ENCODE results near the gene DNAJC12.
"Not testable (repeated sequence)": the region's sequence is repeated elsewhere in the genome, so short reads cannot be mapped to it uniquely, and the experiment has no call there.

DNAJC12 gene

DNA sequence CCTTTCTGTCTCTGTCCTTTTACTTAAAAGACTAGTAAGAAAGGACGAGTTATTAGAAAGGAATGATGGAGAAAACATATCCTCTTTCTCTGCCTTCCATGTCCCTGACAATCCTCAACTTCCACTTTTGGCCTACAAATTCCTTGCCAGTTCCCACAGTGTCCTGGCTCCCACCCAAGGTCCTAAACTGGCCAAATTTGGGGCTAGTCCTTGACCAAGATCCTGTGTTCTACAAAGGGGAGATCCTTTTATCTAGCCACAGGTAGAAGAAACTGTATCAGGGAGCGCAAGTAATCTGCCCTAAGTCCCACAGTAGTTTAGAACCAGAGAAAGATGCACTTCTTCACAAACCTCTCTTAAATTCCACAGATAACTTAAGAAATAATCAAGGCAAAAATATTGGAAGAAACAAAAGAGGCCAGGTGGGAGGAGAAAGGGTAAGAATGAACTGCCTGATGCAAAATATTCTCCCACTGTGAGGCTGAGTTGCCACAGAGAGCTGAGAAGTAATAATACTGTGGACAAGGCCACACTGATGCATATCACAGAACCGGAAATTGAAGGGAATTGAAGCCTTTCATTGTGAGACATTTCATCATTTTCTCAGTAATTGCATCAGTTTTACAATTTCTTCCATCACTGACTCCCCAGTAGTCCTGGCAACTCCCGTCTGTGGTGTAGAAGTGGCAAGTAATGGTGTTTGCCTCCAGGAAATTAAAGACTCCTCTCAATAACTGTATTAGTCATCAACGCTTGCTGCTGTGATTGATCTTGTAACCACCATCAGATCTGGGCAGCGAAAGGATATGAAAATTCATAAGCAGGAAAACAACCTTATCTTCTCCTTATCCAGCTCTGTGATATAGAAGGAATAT is 47.2 kb downstream of the DNAJC12 start:
- no peak for DNase-seq

DNA sequence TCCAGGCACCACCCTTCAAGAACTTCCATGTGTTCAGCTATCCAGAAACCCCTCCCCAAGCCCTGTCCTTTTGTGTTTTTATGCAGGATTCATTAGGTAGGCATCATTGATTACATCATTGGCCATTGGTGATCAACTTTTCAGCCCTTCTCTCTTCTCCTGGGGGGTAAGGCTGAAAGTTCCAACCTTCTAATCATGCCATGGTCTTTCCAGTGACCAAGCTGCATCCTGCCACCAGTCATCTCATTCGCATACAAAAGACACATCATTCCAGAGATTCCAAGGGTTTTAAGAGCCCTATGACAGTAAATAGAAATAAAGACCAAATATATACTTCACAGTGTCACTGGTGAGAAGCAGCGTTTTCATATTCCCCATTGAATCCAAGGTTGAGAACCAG is 48.2 kb downstream of the DNAJC12 start:
- DNase-seq = no peak

DNA sequence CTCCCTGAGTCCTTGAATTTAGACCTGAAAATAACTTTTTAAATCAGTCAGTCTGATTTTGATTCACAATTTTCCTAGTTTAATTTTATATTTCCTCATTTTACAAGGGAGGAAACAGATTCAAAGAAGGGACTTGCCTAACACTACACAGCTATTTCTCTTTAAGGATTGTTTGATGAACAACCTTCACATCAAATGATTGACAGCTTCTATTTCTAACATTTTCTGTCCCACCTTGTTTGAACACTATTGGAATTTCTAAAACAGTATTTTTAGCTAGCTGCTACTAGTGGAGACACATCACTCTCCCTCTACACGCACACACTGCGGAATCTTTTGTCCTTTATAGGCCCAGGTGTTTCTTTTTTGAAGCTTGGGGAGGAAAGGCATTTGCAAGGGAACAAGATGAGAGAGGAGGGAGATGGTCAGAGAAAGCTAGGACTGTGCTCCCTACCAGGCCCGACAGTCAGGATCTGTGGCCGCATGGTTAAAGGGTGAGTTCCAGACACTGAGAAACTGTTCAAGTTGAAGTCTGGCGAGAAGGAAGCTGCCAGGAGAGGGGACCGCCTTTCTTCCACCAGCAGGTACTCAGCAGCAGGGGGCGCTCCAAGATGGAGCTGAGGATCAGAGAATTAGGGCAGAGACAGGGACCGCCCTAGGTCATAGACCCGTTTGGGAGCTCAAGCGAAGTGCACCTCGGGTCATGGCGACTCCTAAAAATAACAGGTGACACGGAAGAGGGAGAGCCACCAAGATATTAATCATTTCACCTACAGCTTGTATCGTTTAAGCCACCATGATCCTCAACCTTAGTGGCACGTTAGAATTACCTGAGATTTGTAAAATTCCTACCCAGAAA is 49.7 kb downstream of the DNAJC12 start:
- no peak for DNase-seq

GRCh38 chr10:67785098-67785497 is 52.9 kb downstream of the DNAJC12 start:
- peak; percentile 1 for DNase-seq

DNA sequence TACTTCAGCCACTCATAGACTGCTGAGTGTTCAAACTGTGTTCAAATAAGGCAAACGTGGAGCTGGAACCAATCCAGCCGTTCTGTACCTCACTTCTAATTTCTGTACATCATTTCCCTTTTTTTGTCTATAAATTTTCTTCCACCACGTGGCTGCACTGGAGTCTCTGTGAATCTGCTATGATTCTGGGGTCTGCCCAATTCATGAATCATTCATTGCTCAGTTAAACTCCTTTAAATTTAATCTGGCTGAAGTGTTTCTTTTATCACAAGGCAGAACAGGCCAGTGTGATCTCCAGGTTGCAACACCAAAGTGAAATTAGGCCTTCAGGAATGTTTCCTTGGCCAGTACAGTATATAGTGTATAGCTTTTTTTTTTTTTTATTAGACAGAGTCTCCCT is 53.5 kb downstream of the DNAJC12 start:
- no peak for DNase-seq

DNA sequence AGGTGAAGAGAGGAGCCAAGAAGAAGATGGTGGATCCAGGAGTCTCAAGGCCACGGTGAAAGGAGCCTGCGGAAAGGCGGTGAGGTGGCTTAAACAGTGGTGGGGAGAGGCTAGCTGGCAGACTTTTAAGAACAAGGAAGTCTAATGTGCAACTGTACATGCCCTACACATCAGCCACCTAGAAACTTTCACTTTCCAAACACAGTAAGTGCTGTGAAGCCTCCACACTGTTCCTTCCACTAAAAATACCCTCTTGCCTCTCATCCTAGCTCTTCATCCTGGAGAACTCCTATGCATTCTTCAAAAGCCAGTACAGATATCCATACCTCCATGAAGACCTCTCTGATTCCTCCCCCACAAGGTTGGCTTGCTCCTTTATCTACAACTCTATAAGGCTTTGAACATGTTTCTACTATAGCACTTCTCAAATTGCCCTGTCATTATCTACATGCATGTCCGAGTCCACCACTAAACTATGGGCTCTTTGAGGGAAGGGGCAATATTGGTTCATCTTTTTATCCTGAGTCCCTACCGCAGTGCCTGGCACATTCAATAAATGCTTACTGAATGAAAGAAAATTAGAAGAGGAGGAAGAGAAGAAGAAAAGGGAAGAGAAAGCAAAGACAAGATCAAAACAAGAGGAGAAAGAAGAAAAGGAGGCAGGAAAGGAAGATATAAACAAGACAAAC is 54.2 kb downstream of the DNAJC12 start:
- no peak for DNase-seq

- DNase-seq = no peak
Observed at GRCh38 chr10:67782530-67782929, 55.5 kb downstream of the DNAJC12 start.

GRCh38 chr10:67780759-67781538 is 57.0 kb downstream of the DNAJC12 start:
- no peak for DNase-seq

DNA sequence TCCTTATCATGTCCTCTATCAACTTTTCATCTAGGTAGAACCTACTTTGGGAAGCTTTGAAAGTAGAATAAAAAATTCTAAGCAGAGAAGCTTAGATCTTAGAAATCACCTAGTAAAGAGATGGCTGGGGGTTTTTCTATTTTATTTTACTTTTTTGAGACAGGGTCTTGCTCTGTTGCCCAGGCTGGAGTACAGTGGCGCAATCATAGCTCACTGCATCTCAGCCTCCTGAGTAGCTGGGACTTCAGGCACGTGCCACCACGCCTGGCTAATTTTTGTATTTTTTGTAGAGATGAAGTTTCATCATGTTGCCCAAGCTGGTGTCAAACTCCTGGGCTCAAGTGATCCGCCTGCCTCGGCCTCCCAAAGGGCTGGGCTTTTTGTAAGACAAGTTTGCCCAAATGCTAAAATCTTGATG is 57.8 kb downstream of the DNAJC12 start:
- DNase-seq = not testable (repeated sequence)

- DNase-seq = peak; percentile 82
Observed at GRCh38 chr10:67779465-67780203, 58.4 kb downstream of the DNAJC12 start.

DNA sequence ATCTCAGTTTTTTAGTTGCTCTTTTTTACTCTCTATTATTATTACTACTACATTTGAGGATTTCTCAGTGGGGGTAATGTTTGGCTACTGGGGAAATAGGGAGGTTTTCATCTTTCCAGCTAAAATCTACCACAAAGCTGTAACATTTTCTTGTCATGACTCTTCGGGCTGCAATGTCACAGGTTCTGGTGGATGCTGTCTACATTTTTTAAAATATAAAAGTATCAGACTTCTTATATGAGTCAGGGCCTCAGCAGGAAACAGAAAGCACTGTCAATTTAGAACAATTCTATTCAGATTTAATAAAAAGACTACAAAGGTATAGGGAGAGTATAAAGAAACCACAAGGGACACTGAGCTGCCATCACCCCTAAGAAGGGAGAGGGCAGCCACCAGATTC is 61.6 kb downstream of the DNAJC12 start:
- no peak for DNase-seq

- DNase-seq = no peak
Observed at GRCh38 chr10:67775279-67775678, 62.7 kb downstream of the DNAJC12 start.

GRCh38 chr10:67772894-67773511 is 65.0 kb downstream of the DNAJC12 start:
- no peak for DNase-seq

- DNase-seq = no peak
Observed at GRCh38 chr10:67772151-67772550, 65.8 kb downstream of the DNAJC12 start.

GRCh38 chr10:67771200-67771599 is 66.8 kb downstream of the DNAJC12 start:
- no peak for DNase-seq

DNA sequence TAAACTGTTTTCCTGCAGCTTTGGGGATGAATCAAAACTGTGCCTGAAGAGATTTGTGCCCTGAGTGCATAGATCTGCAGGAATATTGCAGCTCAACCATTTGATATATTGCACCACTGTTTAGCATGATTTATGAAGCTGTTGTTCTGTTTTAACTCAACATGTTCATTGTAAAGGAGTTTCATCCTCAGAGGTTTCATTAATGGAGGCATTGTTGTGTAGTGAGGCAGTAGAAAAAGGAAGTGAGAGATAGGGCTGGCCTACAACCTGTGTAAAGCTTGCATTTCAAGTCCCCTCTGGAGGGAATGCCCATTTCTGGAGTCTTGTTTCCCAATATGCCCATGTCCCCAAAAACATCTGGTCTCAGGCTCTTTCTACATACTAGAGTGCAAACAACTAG is 67.5 kb downstream of the DNAJC12 start:
- DNase-seq = no peak

- DNase-seq = no peak
Observed at GRCh38 chr10:67767244-67767643, 70.7 kb downstream of the DNAJC12 start.

DNA sequence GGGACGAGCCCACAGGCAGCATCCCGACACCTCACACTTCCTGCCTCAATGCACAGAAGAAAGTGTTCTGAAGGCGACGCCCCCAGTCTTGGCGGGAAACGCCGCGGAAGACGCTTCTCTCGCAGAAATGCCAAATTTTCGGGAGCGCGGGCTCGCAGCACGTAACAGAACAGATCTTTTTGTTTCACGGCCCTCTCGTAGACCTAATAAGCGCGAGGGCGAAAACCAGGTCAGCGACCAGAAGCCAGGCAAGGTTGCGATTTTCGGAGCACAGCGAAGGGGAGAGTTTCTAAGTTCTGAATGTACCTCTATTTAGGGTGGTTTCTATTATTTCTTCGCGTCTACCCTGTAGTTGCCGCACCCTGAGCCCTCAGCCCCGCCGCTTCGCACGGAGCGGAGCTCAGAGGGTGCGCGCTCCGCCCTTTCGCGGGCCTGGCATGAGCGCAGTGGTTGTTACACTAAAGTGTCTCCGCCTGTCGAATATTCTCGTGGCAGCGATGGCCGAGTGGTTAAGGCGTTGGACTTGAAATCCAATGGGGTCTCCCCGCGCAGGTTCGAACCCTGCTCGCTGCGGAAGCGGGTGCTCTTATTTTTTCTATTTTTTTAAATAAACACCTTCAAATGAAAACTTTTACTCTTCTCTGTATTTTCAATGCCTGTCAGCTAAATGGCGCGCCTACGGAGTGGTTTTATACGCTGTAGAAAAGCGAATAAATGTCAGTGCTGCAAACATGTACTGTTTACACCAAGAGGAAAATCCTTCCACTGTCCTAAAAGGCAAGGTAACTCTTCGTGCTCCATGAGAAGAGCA is 73.8 kb downstream of the DNAJC12 start:
- peak; percentile 84 for DNase-seq

DNA sequence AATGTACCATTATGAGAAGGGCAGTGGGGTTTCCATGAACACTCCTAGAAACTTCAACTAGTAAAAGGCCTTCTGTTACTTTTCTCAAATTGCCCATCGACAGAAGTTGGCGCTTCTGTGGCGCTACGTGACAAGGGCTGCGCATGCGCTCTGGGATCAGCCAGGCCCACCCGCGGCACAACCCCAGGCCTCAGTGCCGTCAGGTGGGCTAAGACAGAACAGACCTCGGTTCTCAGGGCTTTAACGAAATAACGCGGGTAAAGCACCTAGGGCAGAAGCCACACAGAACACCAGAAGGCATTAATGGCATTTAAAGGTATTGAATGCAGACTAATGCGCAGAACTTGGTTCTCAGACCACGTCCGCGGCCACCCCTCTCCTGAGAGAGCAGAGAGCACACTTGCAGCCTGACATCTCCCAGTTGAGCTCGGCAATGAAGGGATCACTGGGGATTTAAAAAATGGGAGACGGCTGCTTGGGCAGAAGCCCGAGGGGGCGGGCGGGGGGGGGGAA is 74.4 kb downstream of the DNAJC12 start:
- DNase-seq = peak; percentile 75

DNA sequence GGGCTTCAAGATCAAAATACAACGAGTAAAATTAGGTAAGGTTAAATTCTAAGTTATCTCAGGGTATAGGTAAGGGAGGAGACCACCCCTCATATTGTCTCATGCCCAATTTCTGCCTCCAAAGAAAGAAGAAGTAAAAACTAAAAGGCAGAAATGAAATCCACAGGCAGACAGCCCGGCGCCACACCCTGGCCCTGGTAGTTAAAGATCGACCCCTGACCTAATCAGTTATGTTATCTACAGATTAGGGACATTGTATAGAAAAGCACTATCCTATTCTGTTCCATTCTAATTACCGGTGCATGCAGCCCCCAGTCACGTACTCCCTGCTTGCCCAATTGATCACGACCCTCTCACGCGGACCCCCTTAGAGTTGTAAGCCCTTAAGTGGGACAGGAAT is 75.4 kb downstream of the DNAJC12 start:
- DNase-seq = not testable (repeated sequence)
